GM12878 (cell line): Measurements from ENCODE around the gene DNAI7. TPM values are rescaled to one million over a fixed set of nuclear protein-coding genes. Genes with fewer than 3 reads are reported as not detected.

Experiments used
- ATAC-seq: fragments of 200-7000 bp; cut with Tn5 transposase; 3 replicates; pipeline ENCODE4 v1.9.1; 2020; ENCODE audit warnings: mild to moderate bottlenecking, moderate library complexity
- BruUV-seq: library from RNA; stranded (reverse); fragments of 400-500 nt; replicated peaks from 2 replicates; lab custom pipeline; 2021; lab: Mats Ljungman, UMichigan
- CTCF ChIA-PET: fragments of 300-600 bp; sonication (Branson Sonifier 250); formaldehyde crosslinking; extraction: SDS; loops from one replicate; lab custom pipeline; 2021; ENCODE audit warnings: inconsistent platforms; lab: Yijun Ruan, JAX
- POLR2A ChIA-PET: fragments of 350-600 bp; formaldehyde crosslinking; extraction: SDS; loops from one replicate; lab custom pipeline; 2021; ENCODE audit warnings: inconsistent platforms; lab: Charles Lee
- RAD21 ChIA-PET: fragments of 300-600 bp; sonication (Branson Sonifier 250); formaldehyde crosslinking; loops from one replicate; lab custom pipeline; 2023; ENCODE audit warnings: antibody characterized with exemption; ENCODE audit not compliant: unreplicated experiment; lab: Charles Lee
- SMC1A ChIA-PET: fragments of 300-600 bp; sonication (Branson Sonifier 250); formaldehyde crosslinking; loops from one replicate; lab custom pipeline; 2023; ENCODE audit not compliant: unreplicated experiment, uncharacterized antibody; lab: Charles Lee
- DNase-seq: peaks from one replicate; pipeline ENCODE4 v3.0.0-alpha.2; 2011; ENCODE audit warnings: low read depth, low spot score
- FAIRE-seq: peaks from 3 replicates; lab custom pipeline; 2011; peaks lifted over from hg19 to GRCh38; lab: Jason Lieb, UNC
- H2AFZ ChIP-seq: 2 replicates; pipeline ENCODE4 v1.6.0; 2011; ENCODE audit warnings: low read depth, low read length, control low read depth; ENCODE audit not compliant: control insufficient read depth
- H3K27ac ChIP-seq: 2 replicates; pipeline ENCODE4 v1.5.1; 2011; ENCODE audit warnings: control low read depth; ENCODE audit not compliant: control insufficient read depth, insufficient read depth
- H3K27me3 ChIP-seq, 2 experiments: replicated peaks in 1 of 2; 2 replicates each; pipeline versions ENCODE4 v1.6.0 to v1.6.1; 2011; ENCODE audit warnings: low read length in 1 of 2; ENCODE audit not compliant: control insufficient read depth in 2 of 2, insufficient read depth in 2 of 2
- H3K36me3 ChIP-seq, 2 experiments: 2 replicates each; pipeline ENCODE4 v1.5.1; 2011; ENCODE audit warnings: low read length in 1 of 2; ENCODE audit not compliant: control insufficient read depth in 2 of 2, insufficient read depth in 2 of 2
- H3K4me1 ChIP-seq: 2 replicates; pipeline ENCODE4 v1.6.1; 2011; ENCODE audit warnings: mild to moderate bottlenecking, low read length, moderate library complexity, mixed read lengths; ENCODE audit not compliant: control insufficient read depth, insufficient read depth
- H3K4me2 ChIP-seq: 2 replicates; pipeline ENCODE4 v1.6.0; 2011; ENCODE audit warnings: control low read depth; ENCODE audit not compliant: control insufficient read depth, insufficient read depth
- H3K4me3 ChIP-seq: fragments of 200-600 bp; sonication (generic); 2 replicates; pipeline ENCODE4 v1.5.1; 2016
- H3K79me2 ChIP-seq: 2 replicates; pipeline ENCODE4 v1.6.0; 2011; ENCODE audit warnings: low read length; ENCODE audit not compliant: control insufficient read depth, insufficient read depth
- H3K9ac ChIP-seq: 2 replicates; pipeline ENCODE4 v1.8.0; 2011; ENCODE audit warnings: low read length, control low read depth, mixed read lengths; ENCODE audit not compliant: control insufficient read depth, insufficient read depth
- H3K9me3 ChIP-seq: replicated peaks from 3 replicates; pipeline ENCODE4 v1.5.1; 2011; ENCODE audit warnings: mild to moderate bottlenecking, low read length; ENCODE audit not compliant: control insufficient read depth, insufficient read depth
- H4K20me1 ChIP-seq: 2 replicates; pipeline ENCODE4 v1.6.0; 2011; ENCODE audit not compliant: control insufficient read depth, insufficient read depth
- BHLHE40 ChIP-seq, 2 experiments: fragments of 450-650 bp in 1 of 2; IDR thresholded peaks; 2 replicates each; pipeline ENCODE4 v1.6.1; 2011 to 2017; ENCODE audit warnings: low read depth in 2 of 2, borderline replicate concordance in 1 of 2, improper control_type of control experiment in 1 of 2, low read length in 1 of 2, mild to moderate bottlenecking in 1 of 2
- BRCA1 ChIP-seq: IDR thresholded peaks from 2 replicates; pipeline ENCODE4 v1.6.1; 2011; ENCODE audit warnings: low read depth, low read length, improper control_type of control experiment
- CHD4 ChIP-seq: fragments of 200-600 bp; sonication (generic); IDR thresholded peaks from 2 replicates; pipeline ENCODE4 v1.6.1; 2016; ENCODE audit warnings: mild to moderate bottlenecking
- EZH2 ChIP-seq: IDR thresholded peaks from 2 replicates; pipeline ENCODE4 v1.6.1; 2012; ENCODE audit warnings: low read depth, mild to moderate bottlenecking, control low read depth, inconsistent platforms, low read length, borderline replicate concordance; ENCODE audit not compliant: control insufficient read depth
- GABPA ChIP-seq: IDR thresholded peaks from 2 replicates; pipeline ENCODE4 v1.6.1; 2014; ENCODE audit warnings: antibody characterized with exemption, low read depth, mild to moderate bottlenecking, inconsistent platforms
- GATAD2B ChIP-seq: fragments of 450-650 bp; conservative IDR thresholded peaks from 2 replicates; pipeline ENCODE4 v1.6.1; 2017; ENCODE audit warnings: low read depth, mild to moderate bottlenecking, moderate library complexity
- HDAC2 ChIP-seq: fragments of 200-600 bp; sonication (generic); IDR thresholded peaks from 2 replicates; pipeline ENCODE4 v1.6.1; 2017
- KAT2A ChIP-seq: conservative IDR thresholded peaks from 2 replicates; pipeline ENCODE4 v1.6.1; 2011; ENCODE audit warnings: low read depth, low read length; ENCODE audit not compliant: control insufficient read depth
- NRF1 ChIP-seq: conservative IDR thresholded peaks from 2 replicates; pipeline ENCODE4 v1.6.1; 2011; ENCODE audit warnings: mild to moderate bottlenecking, low read depth, low read length, improper control_type of control experiment
- PAX5 ChIP-seq: IDR thresholded peaks from 2 replicates; pipeline ENCODE4 v1.6.1; 2011; ENCODE audit warnings: low read depth, low read length, borderline replicate concordance
- STAT3 ChIP-seq: IDR thresholded peaks from 2 replicates; pipeline ENCODE4 v1.6.1; 2011; ENCODE audit warnings: low read depth, low read length, improper control_type of control experiment
- TCF12 ChIP-seq: IDR thresholded peaks from 2 replicates; pipeline ENCODE4 v1.6.1; 2011; ENCODE audit warnings: low read depth, mild to moderate bottlenecking, low read length
- WRNIP1 ChIP-seq: IDR thresholded peaks from 2 replicates; pipeline ENCODE4 v1.6.1; 2011; ENCODE audit warnings: low read depth, low read length, improper control_type of control experiment, borderline replicate concordance
- WGBS: methylation state at CpG from one replicate; pipeline ENCODE4 v1.1.6; 2016; ENCODE audit warnings: low lambda C conversion rate; ENCODE audit not compliant: insufficient replicate concordance, insufficient coverage; ENCODE audit errors: missing lambda C conversion rate; 5-methylcytosine and 5-hydroxymethylcytosine counted together
- in situ Hi-C: fragments of 300-500 bp; cut with MboI; formaldehyde crosslinking; loops from 9 replicates; pipeline ENCODE4 v1.14.3; 2018; ENCODE audit warnings: mixed read lengths
- intact Hi-C: fragments of 100-400 bp; cut with micrococcal nuclease; formaldehyde crosslinking; loops from one replicate; pipeline ENCODE4 v1.14.2; 2022; ENCODE audit not compliant: unreplicated experiment
- polyA plus RNA-seq, 11 experiments: library from polyadenylated mRNA; depleted of rRNA in 4 of 11; unstranded in 6 of 11; stranded (reverse) in 5 of 11; fragments of >200 nt; fragmentation: Nextera tagmentation in 4 of 11; fragmentation: Illumina TruSeq in 1 of 11; extraction: Ambion mirVana in 4 of 11; extraction: Trizol in 1 of 11; gene quantifications; 1 replicate in 1 of 11; 2 replicates in 10 of 11; pipeline versions ENCODE4 v1.2.1 to v1.2.3, GENCODE V29; 2011 to 2016; ENCODE audit warnings: inconsistent platforms in 2 of 11, missing spikeins in 2 of 11, low read depth in 1 of 11
- total RNA-seq, 4 experiments: library from RNA; depleted of rRNA in 3 of 4; stranded (reverse); fragments of >200 nt in 3 of 4; fragmentation: Illumina TruSeq in 1 of 4; extraction: Trizol in 1 of 4; gene quantifications; 2 replicates each; pipeline versions ENCODE4 v1.2.1 to v1.2.3, GENCODE V29; 2013 to 2021
- TF ChIP-seq, protein P1 (sequence below): IDR thresholded peaks from 2 replicates; pipeline ENCODE4 v1.6.1; 2011; ENCODE audit warnings: low read depth, mild to moderate bottlenecking, low read length, moderate library complexity, borderline replicate concordance; ENCODE audit errors: extremely low read depth
- TF ChIP-seq, protein P2 (sequence below): IDR thresholded peaks from 2 replicates; pipeline ENCODE4 v1.6.1; 2011; ENCODE audit warnings: borderline replicate concordance, low read depth, mild to moderate bottlenecking, moderate library complexity, low read length; ENCODE audit not compliant: insufficient read depth, poor library complexity, severe bottlenecking
- TF ChIP-seq, protein P3 (sequence below): IDR thresholded peaks from 2 replicates; pipeline ENCODE4 v1.6.1; 2011; ENCODE audit warnings: borderline replicate concordance, low read depth, mild to moderate bottlenecking, moderate library complexity, mixed read lengths, low read length; ENCODE audit not compliant: insufficient read depth; ENCODE audit errors: extremely low read length
- TF ChIP-seq, protein P4 (sequence below): fragments of 450-650 bp; IDR thresholded peaks from 2 replicates; pipeline ENCODE4 v1.6.1; 2017; ENCODE audit warnings: mild to moderate bottlenecking, moderate library complexity

DNAI7 gene
- total and polyA plus RNA-seq, 10 of the 15 experiments (the other 5 are each of a cell fraction or from before 2014, with no cell fraction given) = 0.05 to 0.48 (median 0.13) TPM; not detected in 4

DNA sequence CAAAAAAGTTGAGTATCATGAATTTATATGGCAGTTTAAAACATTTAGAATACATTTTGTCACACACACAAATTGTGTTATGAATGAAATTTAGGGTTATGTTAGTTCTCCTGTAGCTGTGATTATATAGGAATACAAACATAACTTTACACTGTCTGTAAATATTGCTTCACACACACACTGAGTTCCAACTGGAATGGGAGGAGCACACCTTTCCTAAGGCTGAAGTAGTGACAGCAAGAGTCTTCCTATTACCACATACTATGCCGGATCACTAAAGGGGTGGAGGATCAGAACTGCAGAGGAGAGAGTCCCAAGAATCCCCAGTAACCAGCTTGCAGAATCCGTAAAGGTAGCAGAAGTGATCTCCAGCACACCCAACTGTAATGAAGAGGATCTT lies 63.7 kb downstream of the DNAI7 start:
- Histone ChIP-seq H3K4me2 (no peak overlapping the region), H3K27me3 (no peaks in the 10 kb centered on the region), H3K79me2 (no peaks in the 10 kb centered on the region), H4K20me1 (no peaks in the 10 kb centered on the region), H3K36me3 (no peaks in the 10 kb centered on the region), H3K4me1 (peaks cover 2% of the 10 kb centered on the region; the same call in 1 of the 2 replicates), H2AFZ (no peak overlapping the region), H3K27ac (no peak overlapping the region), H3K4me3 (no peak overlapping the region), H3K9ac (no peak overlapping the region), H3K9me3 (no peaks in the 10 kb centered on the region)
- ChIA-PET POLR2A (no interaction called here), SMC1A (interaction anchor here (0.7 to 8.2 kb wide), 11 partner anchors 10 to 344 kb away, joined by 3 to 125 read pairs (median 4); no protein-coding TSS in a partner anchor), RAD21 (interaction anchor here (0.7 to 7.8 kb wide), 7 partner anchors 24 to 797 kb away, joined by 3 to 103 read pairs (median 3); no protein-coding TSS in a partner anchor), CTCF (interaction anchor here (0.6 to 10.8 kb wide), 20 partner anchors 9 to 385 kb away, joined by 3 to 161 read pairs (median 4); no protein-coding TSS in a partner anchor)
- DNase-seq = no peak
- WGBS = 63% methylated on average over 2 of the region's 2 CpGs
- no peak for ATAC-seq
- intact Hi-C loops = loop anchor here (1.0 to 5.0 kb wide), 2 partner anchors 279 to 294 kb away; no protein-coding TSS in a partner anchor
- FAIRE-seq = no peak
- BruUV-seq = no TSS peak
- in situ Hi-C loops = loop anchor here (5.0 to 10.0 kb wide), 2 partner anchors 279 to 1926 kb away; no protein-coding TSS in a partner anchor
- TF ChIP-seq BHLHE40 (IDR thresholded peaks at IDR 0.05; ENCODE audit: borderline replicate concordance in 1 of 2, low read depth in 2 of 2, low read length in 1 of 2) (no peak), KAT2A (no peak), GABPA (no peak), CHD4 (no peak), HDAC2 (no peak), BRCA1 (no peak), TCF12 (no peak), GATAD2B (no peak), NRF1 (no peak), PAX5 (no peak), EZH2 (no peak), WRNIP1 (no peak), STAT3 (no peak)
- TF ChIP-seq, protein P1, sequence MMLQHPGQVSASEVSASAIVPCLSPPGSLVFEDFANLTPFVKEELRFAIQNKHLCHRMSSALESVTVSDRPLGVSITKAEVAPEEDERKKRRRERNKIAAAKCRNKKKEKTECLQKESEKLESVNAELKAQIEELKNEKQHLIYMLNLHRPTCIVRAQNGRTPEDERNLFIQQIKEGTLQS = no peak
- TF ChIP-seq, protein P2, sequence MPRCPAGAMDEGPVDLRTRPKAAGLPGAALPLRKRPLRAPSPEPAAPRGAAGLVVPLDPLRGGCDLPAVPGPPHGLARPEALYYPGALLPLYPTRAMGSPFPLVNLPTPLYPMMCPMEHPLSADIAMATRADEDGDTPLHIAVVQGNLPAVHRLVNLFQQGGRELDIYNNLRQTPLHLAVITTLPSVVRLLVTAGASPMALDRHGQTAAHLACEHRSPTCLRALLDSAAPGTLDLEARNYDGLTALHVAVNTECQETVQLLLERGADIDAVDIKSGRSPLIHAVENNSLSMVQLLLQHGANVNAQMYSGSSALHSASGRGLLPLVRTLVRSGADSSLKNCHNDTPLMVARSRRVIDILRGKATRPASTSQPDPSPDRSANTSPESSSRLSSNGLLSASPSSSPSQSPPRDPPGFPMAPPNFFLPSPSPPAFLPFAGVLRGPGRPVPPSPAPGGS = no peak
- TF ChIP-seq, protein P3, sequence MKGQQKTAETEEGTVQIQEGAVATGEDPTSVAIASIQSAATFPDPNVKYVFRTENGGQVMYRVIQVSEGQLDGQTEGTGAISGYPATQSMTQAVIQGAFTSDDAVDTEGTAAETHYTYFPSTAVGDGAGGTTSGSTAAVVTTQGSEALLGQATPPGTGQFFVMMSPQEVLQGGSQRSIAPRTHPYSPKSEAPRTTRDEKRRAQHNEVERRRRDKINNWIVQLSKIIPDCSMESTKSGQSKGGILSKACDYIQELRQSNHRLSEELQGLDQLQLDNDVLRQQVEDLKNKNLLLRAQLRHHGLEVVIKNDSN = no peak
- TF ChIP-seq, protein P4, sequence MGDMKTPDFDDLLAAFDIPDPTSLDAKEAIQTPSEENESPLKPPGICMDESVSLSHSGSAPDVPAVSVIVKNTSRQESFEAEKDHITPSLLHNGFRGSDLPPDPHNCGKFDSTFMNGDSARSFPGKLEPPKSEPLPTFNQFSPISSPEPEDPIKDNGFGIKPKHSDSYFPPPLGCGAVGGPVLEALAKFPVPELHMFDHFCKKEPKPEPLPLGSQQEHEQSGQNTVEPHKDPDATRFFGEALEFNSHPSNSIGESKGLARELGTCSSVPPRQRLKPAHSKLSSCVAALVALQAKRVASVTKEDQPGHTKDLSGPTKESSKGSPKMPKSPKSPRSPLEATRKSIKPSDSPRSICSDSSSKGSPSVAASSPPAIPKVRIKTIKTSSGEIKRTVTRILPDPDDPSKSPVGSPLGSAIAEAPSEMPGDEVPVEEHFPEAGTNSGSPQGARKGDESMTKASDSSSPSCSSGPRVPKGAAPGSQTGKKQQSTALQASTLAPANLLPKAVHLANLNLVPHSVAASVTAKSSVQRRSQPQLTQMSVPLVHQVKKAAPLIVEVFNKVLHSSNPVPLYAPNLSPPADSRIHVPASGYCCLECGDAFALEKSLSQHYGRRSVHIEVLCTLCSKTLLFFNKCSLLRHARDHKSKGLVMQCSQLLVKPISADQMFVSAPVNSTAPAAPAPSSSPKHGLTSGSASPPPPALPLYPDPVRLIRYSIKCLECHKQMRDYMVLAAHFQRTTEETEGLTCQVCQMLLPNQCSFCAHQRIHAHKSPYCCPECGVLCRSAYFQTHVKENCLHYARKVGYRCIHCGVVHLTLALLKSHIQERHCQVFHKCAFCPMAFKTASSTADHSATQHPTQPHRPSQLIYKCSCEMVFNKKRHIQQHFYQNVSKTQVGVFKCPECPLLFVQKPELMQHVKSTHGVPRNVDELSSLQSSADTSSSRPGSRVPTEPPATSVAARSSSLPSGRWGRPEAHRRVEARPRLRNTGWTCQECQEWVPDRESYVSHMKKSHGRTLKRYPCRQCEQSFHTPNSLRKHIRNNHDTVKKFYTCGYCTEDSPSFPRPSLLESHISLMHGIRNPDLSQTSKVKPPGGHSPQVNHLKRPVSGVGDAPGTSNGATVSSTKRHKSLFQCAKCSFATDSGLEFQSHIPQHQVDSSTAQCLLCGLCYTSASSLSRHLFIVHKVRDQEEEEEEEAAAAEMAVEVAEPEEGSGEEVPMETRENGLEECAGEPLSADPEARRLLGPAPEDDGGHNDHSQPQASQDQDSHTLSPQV = no peak
